ENCODE data around the gene SFI1. TPM values are rescaled to one million over a fixed set of nuclear protein-coding genes. Genes with fewer than 3 reads are reported as not detected.
A peak's percentile ranks its signal among the peaks of the same experiment; 100 is the strongest.
"Not testable (repeated sequence)": the region's sequence is repeated elsewhere in the genome, so short reads cannot be mapped to it uniquely, and the experiment has no call there.

The SFI1 gene
- polyA plus RNA-seq (ENCODE audit: insufficient read length): 52.3 TPM
- long read RNA-seq, donor 1, partial matches to known transcripts: 64 of 68 reads
- long read RNA-seq, donor 1, other reads (novel, unspliced or antisense): 0 of 68 reads
- long read RNA-seq, donor 2, partial matches to known transcripts: 43 of 46 reads
- long read RNA-seq, donor 2, other reads (novel, unspliced or antisense): 0 of 46 reads
- long read RNA-seq, donor 3, partial matches to known transcripts: 0 of 2 reads
- long read RNA-seq, donor 3, other reads (novel, unspliced or antisense): 0 of 2 reads
- long read RNA-seq, donor 4: 0 reads
- long read RNA-seq, donor 5, full-length matches to known transcripts: 4 of 77 reads
- long read RNA-seq, donor 5, partial matches to known transcripts: 73 of 77 reads
- long read RNA-seq, donor 5, other reads (novel, unspliced or antisense): 0 of 77 reads
- long read RNA-seq, donor 6, partial matches to known transcripts: 43 of 50 reads
- long read RNA-seq, donor 6, other reads (novel, unspliced or antisense): 6 of 50 reads
- long read RNA-seq, donor 7, partial matches to known transcripts: 0 of 2 reads
- long read RNA-seq, donor 7, other reads (novel, unspliced or antisense): 0 of 2 reads
- long read RNA-seq, donor 8, partial matches to known transcripts: 24 of 26 reads
- long read RNA-seq, donor 8, other reads (novel, unspliced or antisense): 0 of 26 reads

- DNase-seq: peak; percentile 89
Measured at GRCh38 chr22:31496007-31496734, at the start of gene SFI1. Gene SFI1, plus strand, starts transcription at chr22:31496536. Its CDS starts 11,749 bp downstream, at chr22:31508285.

GRCh38 chr22:31446767-31447166, 49.6 kb upstream of the SFI1 start:
- DNase-seq: no peak

GRCh38 chr22:31447337-31447736, 49.0 kb upstream of the SFI1 start:
- DNase-seq: no peak

- DNase-seq: no peak
Measured at GRCh38 chr22:31448382-31448781, 48.0 kb upstream of the SFI1 start.

GRCh38 chr22:31449506-31449905, 46.8 kb upstream of the SFI1 start:
- DNase-seq: no peak

- DNase-seq: peak; percentile 1
Measured at GRCh38 chr22:31451709-31452571, 44.4 kb upstream of the SFI1 start.

- DNase-seq: no peak
Measured at GRCh38 chr22:31461699-31462098, 34.6 kb upstream of the SFI1 start.

GRCh38 chr22:31465307-31465706, 31.0 kb upstream of the SFI1 start:
- DNase-seq: no peak

GRCh38 chr22:31474743-31475142, 21.6 kb upstream of the SFI1 start:
- DNase-seq: no peak

- DNase-seq: no peak
Measured at GRCh38 chr22:31475800-31476199, 20.5 kb upstream of the SFI1 start.

- DNase-seq: no peak
Measured at GRCh38 chr22:31477329-31477728, 19.0 kb upstream of the SFI1 start.

- no peak for DNase-seq
Measured at GRCh38 chr22:31481129-31481528, 15.2 kb upstream of the SFI1 start.

- DNase-seq: not testable (repeated sequence)
Measured at GRCh38 chr22:31482470-31482869, 13.9 kb upstream of the SFI1 start.

GRCh38 chr22:31486369-31486768, 10.0 kb upstream of the SFI1 start:
- not testable (repeated sequence) for DNase-seq

- no peak for DNase-seq
Measured at GRCh38 chr22:31486951-31487350, 9.4 kb upstream of the SFI1 start.

- no peak for DNase-seq
Measured at GRCh38 chr22:31488346-31488883, 7.9 kb upstream of the SFI1 start.

GRCh38 chr22:31488988-31489617, 7.2 kb upstream of the SFI1 start:
- no peak for DNase-seq

- peak; percentile 88 for DNase-seq
Measured at GRCh38 chr22:31489632-31490495, 6.5 kb upstream of the SFI1 start, which contains the start of gene EIF4ENIF1. Gene EIF4ENIF1, minus strand, starts transcription at chr22:31489842. Its CDS starts 1,124 bp downstream, at chr22:31488718.

GRCh38 chr22:31490496-31490925, 5.8 kb upstream of the SFI1 start:
- DNase-seq: no peak

All from left kidney (tissue), 8 donors.